Measurements from ENCODE around the gene BEGAIN. TPM values are rescaled to one million over a fixed set of nuclear protein-coding genes. Genes with fewer than 3 reads are reported as not detected.

The BEGAIN gene
- total and polyA plus RNA-seq, 2 of the 8 experiments (the other 6 are each of a cell fraction or from before 2014, with no cell fraction given), result 2.9 to 3.0 TPM

DNA sequence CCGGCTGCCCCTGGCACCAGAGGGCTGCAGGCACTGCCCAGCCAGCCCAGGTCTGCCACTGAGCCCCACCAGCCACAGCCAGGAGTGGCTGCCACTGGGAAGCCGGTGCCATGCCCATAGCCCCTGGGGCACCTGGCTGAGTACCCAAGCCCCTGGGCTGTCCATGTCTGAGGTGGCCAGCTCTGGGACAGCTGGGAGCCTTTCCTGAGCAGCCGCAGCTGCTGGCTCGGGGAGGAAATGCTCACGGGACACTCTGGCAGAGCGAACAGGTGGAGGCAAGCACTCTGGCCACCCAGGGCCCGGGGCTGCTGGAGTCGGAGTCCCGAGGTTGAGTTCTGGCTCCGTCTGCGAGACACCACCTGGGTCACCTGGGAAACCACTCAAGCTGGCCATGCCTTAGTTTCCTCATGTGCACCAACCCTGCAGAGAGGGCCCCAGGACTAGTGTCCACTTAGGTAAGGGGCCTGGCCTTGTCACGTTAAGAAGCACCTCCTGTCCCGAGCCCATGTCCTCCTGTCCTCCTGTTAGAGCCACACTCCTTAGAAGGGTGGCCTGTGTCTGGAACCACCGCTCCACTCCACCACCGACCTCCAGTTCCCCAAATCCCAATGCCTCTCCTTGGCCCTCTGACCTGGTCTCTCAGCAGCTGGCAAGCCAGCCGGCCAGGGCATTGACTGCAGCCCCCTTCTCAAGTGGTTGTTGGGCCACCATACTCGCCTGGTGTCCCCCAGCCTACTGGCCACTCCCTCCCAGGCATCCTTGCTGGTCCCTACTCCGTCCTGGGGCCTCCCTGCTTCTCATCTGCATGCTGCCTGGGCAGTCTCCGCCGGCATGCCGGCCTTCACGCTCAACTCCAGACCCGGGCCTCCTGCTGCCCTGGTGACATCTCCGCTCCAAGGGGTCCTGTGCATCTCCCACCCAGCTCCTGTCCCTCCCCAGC lies 45.3 kb downstream of the BEGAIN start:
- H2BK120ac ChIP-seq (replicated peaks; ENCODE audit: low read depth, low read length), result no peak overlapping the region
- no peak overlapping the region for H2BK5ac ChIP-seq (ENCODE audit: low read depth, low read length)
- 86% methylated on average over 18 of the region's 24 CpGs; no CpG with 5 or more reads in 1 of the 2 experiments for WGBS, 2 experiments (ENCODE audit: extremely low coverage in 1 of 2, insufficient coverage in 1 of 2, insufficient read length in 1 of 2, insufficient replicate concordance in 2 of 2, low coverage in 1 of 2, low lambda C conversion rate in 2 of 2, missing lambda C conversion rate in 1 of 2)
- no peaks in the 10 kb centered on the region for H4K20me1 ChIP-seq (replicated peaks in 1 of 2; ENCODE audit: control insufficient read depth in 1 of 2, insufficient read depth in 2 of 2, low read length in 2 of 2)
- no peak overlapping the region for H4K8ac ChIP-seq (ENCODE audit: extremely low read depth, insufficient read depth, low read length)
- H3K36me3 ChIP-seq (ENCODE audit: control insufficient read depth in 2 of 4, insufficient read depth in 4 of 4, low read length in 3 of 4), result no peaks in the 10 kb centered on the region
- H3K23ac ChIP-seq (ENCODE audit: insufficient read length), result no peak overlapping the region
- H3K23me2 ChIP-seq (ENCODE audit: low read depth, low read length), result peaks cover 5% of the 10 kb centered on the region; the same call in 1 of the 2 replicates
- no peaks in the 10 kb centered on the region for H3K79me2 ChIP-seq (ENCODE audit: control insufficient read depth in 1 of 2, insufficient read depth in 2 of 2, low read length in 2 of 2)
- FAIRE-seq, result no peak
- no peak for DNase-seq (ENCODE audit: low read depth in 1 of 2, low spot score in 2 of 2)
- H3K4me1 ChIP-seq (replicated peaks in 1 of 4; ENCODE audit: control insufficient read depth in 3 of 4, insufficient read depth in 4 of 4, low read length in 3 of 4), result peaks cover 6 to 14% (median 10%) of the 10 kb centered on the region in 4 experiments
- H3K18ac ChIP-seq (ENCODE audit: extremely low read depth, low read length), result no peak overlapping the region
- no peak overlapping the region for H3K14ac ChIP-seq (ENCODE audit: insufficient read length)
- H2AFZ ChIP-seq (ENCODE audit: low read length), result no peak overlapping the region
- H3K4me2 ChIP-seq (ENCODE audit: insufficient read depth in 1 of 2, low read depth in 2 of 2, low read length in 2 of 2), result no peak overlapping the region
- peaks cover 0 to 5% (median 3%) of the 10 kb centered on the region in 4 experiments; a peak in 5 of 7 replicates for H3K27me3 ChIP-seq (replicated peaks in 1 of 4; ENCODE audit: control insufficient read depth in 3 of 4, extremely low read depth in 1 of 4, insufficient read depth in 3 of 4, low read length in 3 of 4)
- POLR2A ChIA-PET (ENCODE audit: partially characterized antibody), result no interaction called here
- no peak overlapping the region for H2BK12ac ChIP-seq (ENCODE audit: low read depth, low read length)
- no peak overlapping the region for H3K9ac ChIP-seq (replicated peaks in 1 of 4; ENCODE audit: extremely low read depth in 1 of 4, low read depth in 3 of 4, low read length in 3 of 4)
- H4K91ac ChIP-seq (replicated peaks; ENCODE audit: insufficient read length, low read length), result no peak overlapping the region
- no peak overlapping the region for H3K4ac ChIP-seq (replicated peaks; ENCODE audit: insufficient read length, low read depth, low read length)
- H3K27ac ChIP-seq (ENCODE audit: low read depth, low read length), result no peak overlapping the region
- CTCF ChIA-PET (ENCODE audit: partially characterized antibody), result interaction anchor here (0.7 to 7.8 kb wide), 13 partner anchors 11 to 125 kb away, joined by 3 to 57 read pairs (median 5); no protein-coding TSS in a partner anchor
- no peak overlapping the region for H4K5ac ChIP-seq (ENCODE audit: insufficient read length, low read depth, low read length)
- no peak overlapping the region for H2BK15ac ChIP-seq (ENCODE audit: low read length)
- no peak overlapping the region for H3K4me3 ChIP-seq (ENCODE audit: extremely low read depth in 1 of 4, insufficient read depth in 2 of 4, low read depth in 3 of 4, low read length in 4 of 4)
- 0 out of 2 replicates have a peak overlapping the region, but pooled peaks have one; percentile 39 for H2AK5ac ChIP-seq (ENCODE audit: low read depth, low read length)
- no peaks in the 10 kb centered on the region for H3K9me3 ChIP-seq (ENCODE audit: insufficient read depth in 2 of 2, low read depth in 1 of 2, low read length in 1 of 2)
- no peak overlapping the region for H2BK20ac ChIP-seq (ENCODE audit: low read length)
- no peaks in the 10 kb centered on the region for H3K79me1 ChIP-seq (ENCODE audit: low read depth, low read length)
- H3K56ac ChIP-seq (replicated peaks; ENCODE audit: insufficient read length, low read depth, low read length), result no peak overlapping the region
- no peak for TF ChIP-seq SP4 (IDR thresholded peaks at IDR 0.05; ENCODE audit: low read length)
- TF ChIP-seq CBX8 (IDR thresholded peaks at IDR 0.05; ENCODE audit: borderline replicate concordance, low read depth, low read length), result no peak
- TF ChIP-seq RFX5 (IDR thresholded peaks at IDR 0.05; ENCODE audit: borderline replicate concordance, low read depth, low read length), result no peak
- TF ChIP-seq TAF7 (optimal IDR thresholded peaks at IDR 0.05; ENCODE audit: borderline replicate concordance, low read depth, low read length), result no peak
- TF ChIP-seq ATF3 (IDR thresholded peaks at IDR 0.05; ENCODE audit: insufficient read depth, low read depth, low read length), result no peak
- TF ChIP-seq CEBPB (IDR thresholded peaks at IDR 0.05; ENCODE audit: low read depth, low read length), result no peak
- no peak for TF ChIP-seq FOSL1 (IDR thresholded peaks at IDR 0.05; ENCODE audit: insufficient read depth, low read depth, low read length)
- TF ChIP-seq, protein P1, sequence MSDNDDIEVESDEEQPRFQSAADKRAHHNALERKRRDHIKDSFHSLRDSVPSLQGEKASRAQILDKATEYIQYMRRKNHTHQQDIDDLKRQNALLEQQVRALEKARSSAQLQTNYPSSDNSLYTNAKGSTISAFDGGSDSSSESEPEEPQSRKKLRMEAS (IDR thresholded peaks at IDR 0.05), result no peak
- no peak for TF ChIP-seq BACH1 (IDR thresholded peaks at IDR 0.05; ENCODE audit: low read length)

Data from H1 (cell line).